Lower lobe of right lung (tissue), 2 donors: Measurements from ENCODE around the gene CFAP97. TPM values are rescaled to one million over a fixed set of nuclear protein-coding genes. Genes with fewer than 3 reads are reported as not detected.

ENCODE experiments used
- ATAC-seq, 2 donors: fragments of 200-7000 bp; cut with Tn5 transposase; one replicate each; pipeline ENCODE4 v1.9.1; 2020 to 2022; ENCODE audit warnings: mild to moderate bottlenecking in 2 of 2, moderate library complexity in 2 of 2
- DNase-seq: peaks from one replicate; pipeline ENCODE4 v3.0.0-alpha.2; 2020
- H3K27ac ChIP-seq: fragments of 200-600 bp; one replicate; pipeline ENCODE4 v1.8.0; 2022
- H3K27me3 ChIP-seq: fragments of 200-600 bp; one replicate; pipeline ENCODE4 v1.8.0; 2022; ENCODE audit warnings: low read depth
- H3K36me3 ChIP-seq: fragments of 200-600 bp; one replicate; pipeline ENCODE4 v1.8.0; 2022; ENCODE audit warnings: mild to moderate bottlenecking
- H3K4me1 ChIP-seq: fragments of 200-600 bp; one replicate; pipeline ENCODE4 v1.8.0; 2022
- H3K4me3 ChIP-seq: fragments of 200-600 bp; one replicate; pipeline ENCODE4 v1.8.0; 2022; ENCODE audit warnings: mild to moderate bottlenecking
- H3K9me3 ChIP-seq: fragments of 200-600 bp; one replicate; pipeline ENCODE4 v1.8.0; 2022
- CTCF ChIP-seq: fragments of 200-600 bp; IDR thresholded peaks from one replicate; pipeline ENCODE4 v1.8.0; 2022; ENCODE audit warnings: antibody characterized with exemption, mild to moderate bottlenecking
- intact Hi-C: fragments of 100-400 bp; cut with DNase I; formaldehyde crosslinking; loops from one replicate; pipeline ENCODE4 v1.11.0; 2022
- total RNA-seq: library from RNA; stranded (reverse); fragmentation: NEBNext Ultra II Directional; extraction: Animal tissue kit (Norgen Biotek cat#: 25700); gene quantifications from one replicate; pipeline ENCODE4 v1.2.1, GENCODE V29; 2021
- donor health status: DM: no; HTN: yes; CAD: no; lungs with severe emphysema.

The CFAP97 gene
- total RNA-seq, 1 donor from 2014 or later = 29.4 TPM

DNA sequence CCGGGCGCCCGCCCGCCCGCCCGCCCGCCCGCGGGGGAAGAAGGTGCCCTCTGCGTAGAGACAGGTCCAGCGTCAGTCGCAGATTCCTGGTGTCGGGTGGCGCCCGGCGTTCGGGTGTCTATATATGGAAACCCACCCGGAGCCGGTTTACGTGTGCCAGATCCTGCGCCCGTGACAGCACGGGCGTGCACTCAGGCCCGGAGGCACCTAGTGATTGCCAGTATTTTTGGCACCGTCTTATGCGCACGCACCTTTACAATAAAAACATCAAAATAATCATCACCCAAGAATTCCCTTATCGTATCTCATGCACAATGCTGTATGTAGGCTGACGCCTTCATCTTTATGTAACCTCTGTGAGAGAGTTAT is 60.2 kb downstream of the CFAP97 start:
- Histone ChIP-seq H3K27ac (no peak overlapping the region), H3K4me3 (peak overlapping the region; percentile 72), H3K4me1 (peaks cover 26% of the 10 kb centered on the region), H3K27me3 (peaks cover 13% of the 10 kb centered on the region), H3K9me3 (no peaks in the 10 kb centered on the region), H3K36me3 (peaks cover 13% of the 10 kb centered on the region)
- intact Hi-C loops = no loop called here
- ATAC-seq (peak; percentile 24 to 39), DNase-seq (peak; percentile 68)
- TF ChIP-seq CTCF = no peak

DNA sequence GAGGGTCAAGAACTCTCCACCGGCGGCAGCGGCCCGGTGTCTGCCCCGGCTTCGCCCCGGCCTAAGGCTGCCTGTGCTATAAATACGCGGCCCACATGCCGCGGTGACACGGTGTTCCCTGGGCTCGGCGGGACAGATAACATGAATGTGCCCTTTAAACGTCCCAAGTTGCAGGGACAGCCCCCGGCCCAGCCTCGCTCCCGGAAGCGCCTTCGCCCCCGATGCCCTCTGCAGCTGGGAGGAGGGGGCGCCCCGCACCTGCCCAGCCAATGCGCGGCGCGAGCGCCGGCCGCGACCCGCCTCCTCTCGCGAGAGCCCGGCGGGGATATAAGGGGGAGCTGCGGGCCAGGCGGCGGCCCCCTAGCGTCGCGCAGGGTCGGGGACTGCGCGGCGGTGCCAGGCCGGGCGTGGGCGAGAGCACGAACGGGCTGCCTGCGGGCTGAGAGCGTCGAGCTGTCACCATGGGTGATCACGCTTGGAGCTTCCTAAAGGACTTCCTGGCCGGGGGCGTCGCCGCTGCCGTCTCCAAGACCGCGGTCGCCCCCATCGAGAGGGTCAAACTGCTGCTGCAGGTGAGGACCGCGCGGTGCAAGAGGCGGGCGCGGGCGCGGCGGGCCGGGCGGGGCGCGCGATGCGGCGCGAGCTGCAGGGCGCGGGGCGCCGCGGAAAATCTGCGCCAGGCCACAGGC is 60.7 kb downstream of the CFAP97 start, which contains the start of gene SLC25A4:
Gene SLC25A4 (plus strand): TSS at position 355 of the 689 bp plus-strand sequence. CDS start 107 bp downstream, at position 462.
- TF ChIP-seq CTCF = peak; percentile 65
- Histone ChIP-seq H3K36me3 (peaks cover 11% of the 10 kb centered on the region), H3K4me3 (peak within 1 kb of the TSS; percentile 72), H3K27ac (peak within 1 kb of the TSS; percentile 84), H3K27me3 (peaks cover 13% of the 10 kb centered on the region), H3K9me3 (no peaks in the 10 kb centered on the region), H3K4me1 (peaks cover 26% of the 10 kb centered on the region)
- DNase-seq (peak; percentile 88), ATAC-seq (peak; percentile 98)
- intact Hi-C loops = no loop called here

GRCh38 chr4:185142564-185142911 is 61.3 kb downstream of the CFAP97 start:
- Histone ChIP-seq H3K27ac (peak overlapping the region; percentile 84), H3K36me3 (peaks cover 8% of the 10 kb centered on the region), H3K4me3 (peak overlapping the region; percentile 72), H3K9me3 (no peaks in the 10 kb centered on the region), H3K4me1 (peaks cover 26% of the 10 kb centered on the region), H3K27me3 (peaks cover 13% of the 10 kb centered on the region)
- ATAC-seq (no peak), DNase-seq (no peak)
- TF ChIP-seq CTCF = no peak
- intact Hi-C loops = no loop called here

DNA sequence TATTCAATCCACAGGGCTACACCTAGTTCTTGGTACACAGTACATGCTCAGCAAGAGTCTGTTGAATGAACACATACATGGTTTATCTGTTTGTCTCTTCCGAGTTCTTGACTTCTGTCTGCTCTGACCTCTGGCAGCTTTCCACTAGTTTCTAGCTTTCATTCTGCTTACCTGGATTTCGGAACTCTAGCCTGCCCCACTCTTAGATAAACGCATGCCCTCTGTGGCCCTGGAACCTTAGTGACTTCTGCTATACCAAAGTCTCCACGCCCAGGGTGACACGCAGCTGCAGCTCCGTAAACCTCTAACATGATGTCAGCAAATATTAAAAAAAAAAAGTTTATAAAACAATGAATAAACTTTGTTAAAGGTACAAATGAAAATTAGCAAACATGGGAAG is 62.0 kb downstream of the CFAP97 start:
- intact Hi-C loops = no loop called here
- DNase-seq = no peak
- H3K27ac ChIP-seq = no peak overlapping the region
- H3K4me3 ChIP-seq = no peak overlapping the region
- TF ChIP-seq CTCF = no peak
- peaks cover 4% of the 10 kb centered on the region for H3K36me3 ChIP-seq
- H3K4me1 ChIP-seq = peaks cover 26% of the 10 kb centered on the region
- no peak for ATAC-seq
- H3K27me3 ChIP-seq = peaks cover 13% of the 10 kb centered on the region
- H3K9me3 ChIP-seq = no peaks in the 10 kb centered on the region

DNA sequence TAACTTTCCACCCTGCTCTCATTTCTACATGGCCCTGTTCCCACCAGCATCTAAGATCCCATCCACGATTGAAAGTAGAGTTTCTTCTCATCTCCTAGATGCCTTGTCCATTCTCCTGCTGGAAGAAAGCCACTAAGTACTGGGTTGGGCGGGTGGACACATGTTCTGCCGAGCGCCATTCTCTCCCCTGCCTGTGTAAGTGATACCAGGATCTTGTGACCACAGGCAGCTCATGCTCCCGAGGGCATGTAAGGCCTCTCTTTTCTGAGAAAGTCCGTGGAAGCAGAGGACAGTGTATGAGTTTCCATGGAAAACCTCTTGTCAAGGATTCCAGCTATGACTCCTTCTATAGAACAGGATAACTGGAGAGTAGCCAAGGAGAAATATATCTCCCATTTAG is 64.1 kb downstream of the CFAP97 start:
- ATAC-seq (no peak), DNase-seq (no peak)
- Histone ChIP-seq H3K4me1 (peaks cover 18% of the 10 kb centered on the region), H3K4me3 (no peak overlapping the region), H3K27me3 (peaks cover 13% of the 10 kb centered on the region), H3K9me3 (no peaks in the 10 kb centered on the region), H3K36me3 (no peaks in the 10 kb centered on the region), H3K27ac (no peak overlapping the region)
- TF ChIP-seq CTCF = no peak
- intact Hi-C loops = no loop called here
